ENCODE data around the gene ACKR2.

Gene ACKR2

GRCh38 chr3:42880601-42881451 is 71.6 kb downstream of the ACKR2 start (continued):
- TF ChIP-seq ZNF555 (tag by site-specific recombination; conservative IDR thresholded peaks at IDR 0.05) (no peak), ZNF248 (tag by site-specific recombination; IDR thresholded peaks at IDR 0.05) (no peak), ZNF23 (tag by site-specific recombination; IDR thresholded peaks at IDR 0.05; ENCODE audit: borderline replicate concordance) (no peak), ZNF707 (tag by site-specific recombination; IDR thresholded peaks at IDR 0.05) (no peak), ZNF324 (tag by site-specific recombination; IDR thresholded peaks at IDR 0.05) (no peak), ZNF621 (tag by site-specific recombination; IDR thresholded peaks at IDR 0.05) (no peak), ZFP69B (tag by site-specific recombination; IDR thresholded peaks at IDR 0.05) (no peak), ZNF19 (tag by site-specific recombination; IDR thresholded peaks at IDR 0.05; ENCODE audit: low read depth) (no peak), MZF1 (tag by site-specific recombination; IDR thresholded peaks at IDR 0.05; ENCODE audit: borderline replicate concordance) (no peak), YY1 (tag by site-specific recombination; IDR thresholded peaks at IDR 0.05) (no peak), ZNF548 (tag by site-specific recombination; IDR thresholded peaks at IDR 0.05) (no peak), ZNF214 (tag by site-specific recombination; IDR thresholded peaks at IDR 0.05; ENCODE audit: borderline replicate concordance) (no peak), ZNF350 (tag by site-specific recombination; IDR thresholded peaks at IDR 0.05) (no peak), ZNF341 (tag by site-specific recombination; IDR thresholded peaks at IDR 0.05; ENCODE audit: low read depth) (peak; percentile 46; the same call in 1 of the 2 replicates), ZNF157 (tag by site-specific recombination; IDR thresholded peaks at IDR 0.05) (no peak), WT1 (tag by site-specific recombination; IDR thresholded peaks at IDR 0.05) (peak; percentile 65), ZNF560 (tag by site-specific recombination; IDR thresholded peaks at IDR 0.05; ENCODE audit: borderline replicate concordance) (no peak), IKZF3 (tag by site-specific recombination; IDR thresholded peaks at IDR 0.05) (no peak), ZFP37 (tag by site-specific recombination; IDR thresholded peaks at IDR 0.05) (no peak), ZNF843 (tag by site-specific recombination; IDR thresholded peaks at IDR 0.05) (no peak), ZNF292 (tag by site-specific recombination; IDR thresholded peaks at IDR 0.05; ENCODE audit: borderline replicate concordance, low read depth) (no peak), ZNF266 (tag by site-specific recombination; IDR thresholded peaks at IDR 0.05; ENCODE audit: low read depth) (0 out of 2 replicates have a peak, but pooled peaks have one; percentile 45), ZNF16 (tag by site-specific recombination; IDR thresholded peaks at IDR 0.05; ENCODE audit: low read depth) (no peak), SETDB1 (IDR thresholded peaks at IDR 0.05; ENCODE audit: insufficient read length, low read length) (no peak), ZNF18 (tag by site-specific recombination; IDR thresholded peaks at IDR 0.05) (no peak), OVOL3 (tag by site-specific recombination; IDR thresholded peaks at IDR 0.05) (no peak), ZNF544 (tag by site-specific recombination; IDR thresholded peaks at IDR 0.05) (no peak), ZNF426 (tag by site-specific recombination; IDR thresholded peaks at IDR 0.05) (no peak), ZNF639 (tag by site-specific recombination; IDR thresholded peaks at IDR 0.05) (no peak)
- TF ChIP-seq, protein P1, sequence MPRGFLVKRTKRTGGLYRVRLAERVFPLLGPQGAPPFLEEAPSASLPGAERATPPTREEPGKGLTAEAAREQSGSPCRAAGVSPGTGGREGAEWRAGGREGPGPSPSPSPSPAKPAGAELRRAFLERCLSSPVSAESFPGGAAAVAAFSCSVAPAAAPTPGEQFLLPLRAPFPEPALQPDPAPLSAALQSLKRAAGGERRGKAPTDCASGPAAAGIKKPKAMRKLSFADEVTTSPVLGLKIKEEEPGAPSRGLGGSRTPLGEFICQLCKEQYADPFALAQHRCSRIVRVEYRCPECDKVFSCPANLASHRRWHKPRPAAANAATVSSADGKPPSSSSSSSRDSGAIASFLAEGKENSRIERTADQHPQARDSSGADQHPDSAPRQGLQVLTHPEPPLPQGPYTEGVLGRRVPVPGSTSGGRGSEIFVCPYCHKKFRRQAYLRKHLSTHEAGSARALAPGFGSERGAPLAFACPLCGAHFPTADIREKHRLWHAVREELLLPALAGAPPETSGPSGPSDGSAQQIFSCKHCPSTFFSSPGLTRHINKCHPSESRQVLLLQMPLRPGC (tag by site-specific recombination; IDR thresholded peaks at IDR 0.05), result no peak
- TF ChIP-seq, protein P2, sequence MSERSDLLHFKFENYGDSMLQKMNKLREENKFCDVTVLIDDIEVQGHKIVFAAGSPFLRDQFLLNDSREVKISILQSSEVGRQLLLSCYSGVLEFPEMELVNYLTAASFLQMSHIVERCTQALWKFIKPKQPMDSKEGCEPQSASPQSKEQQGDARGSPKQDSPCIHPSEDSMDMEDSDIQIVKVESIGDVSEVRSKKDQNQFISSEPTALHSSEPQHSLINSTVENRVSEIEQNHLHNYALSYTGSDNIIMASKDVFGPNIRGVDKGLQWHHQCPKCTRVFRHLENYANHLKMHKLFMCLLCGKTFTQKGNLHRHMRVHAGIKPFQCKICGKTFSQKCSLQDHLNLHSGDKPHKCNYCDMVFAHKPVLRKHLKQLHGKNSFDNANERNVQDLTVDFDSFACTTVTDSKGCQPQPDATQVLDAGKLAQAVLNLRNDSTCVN (tag by site-specific recombination; optimal IDR thresholded peaks at IDR 0.05), result peak; percentile 38
- TF ChIP-seq, protein P3, sequence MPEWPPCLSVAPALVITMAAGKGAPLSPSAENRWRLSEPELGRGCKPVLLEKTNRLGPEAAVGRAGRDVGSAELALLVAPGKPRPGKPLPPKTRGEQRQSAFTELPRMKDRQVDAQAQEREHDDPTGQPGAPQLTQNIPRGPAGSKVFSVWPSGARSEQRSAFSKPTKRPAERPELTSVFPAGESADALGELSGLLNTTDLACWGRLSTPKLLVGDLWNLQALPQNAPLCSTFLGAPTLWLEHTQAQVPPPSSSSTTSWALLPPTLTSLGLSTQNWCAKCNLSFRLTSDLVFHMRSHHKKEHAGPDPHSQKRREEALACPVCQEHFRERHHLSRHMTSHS (tag by site-specific recombination; IDR thresholded peaks at IDR 0.05), result no peak

Data from HEK293 (cell line).